Measurements from ENCODE around the gene CARS2.

GRCh38 chr13:110682746-110683145 lies 23.2 kb downstream of the CARS2 start:
- TF ChIP-seq CTCF (conservative IDR thresholded peaks at IDR 0.05; ENCODE audit: low read length) (no peak), EZH2phosphoT487 (IDR thresholded peaks at IDR 0.05; ENCODE audit: borderline replicate concordance, low read depth, low read length) (no peak)

Data from OCI-LY7 (cell line).